Testis (tissue), 2 donors: ENCODE measurements around the gene ABHD16A.

Experiments
- CTCF ChIP-seq, 3 experiments: fragments of 450-650 bp in 2 of 3; fragments of 200-600 bp in 1 of 3; sonication (generic) in 1 of 3; IDR thresholded peaks; one replicate each; pipeline ENCODE4 v1.5.1; 2016 to 2019; ENCODE audit warnings: antibody characterized with exemption in 3 of 3, mild to moderate bottlenecking in 2 of 3, moderate library complexity in 1 of 3
- POLR2A ChIP-seq: fragments of 450-650 bp; IDR thresholded peaks from one replicate; pipeline ENCODE4 v1.6.1; 2017; ENCODE audit warnings: antibody characterized with exemption, mild to moderate bottlenecking, moderate library complexity

DNA sequence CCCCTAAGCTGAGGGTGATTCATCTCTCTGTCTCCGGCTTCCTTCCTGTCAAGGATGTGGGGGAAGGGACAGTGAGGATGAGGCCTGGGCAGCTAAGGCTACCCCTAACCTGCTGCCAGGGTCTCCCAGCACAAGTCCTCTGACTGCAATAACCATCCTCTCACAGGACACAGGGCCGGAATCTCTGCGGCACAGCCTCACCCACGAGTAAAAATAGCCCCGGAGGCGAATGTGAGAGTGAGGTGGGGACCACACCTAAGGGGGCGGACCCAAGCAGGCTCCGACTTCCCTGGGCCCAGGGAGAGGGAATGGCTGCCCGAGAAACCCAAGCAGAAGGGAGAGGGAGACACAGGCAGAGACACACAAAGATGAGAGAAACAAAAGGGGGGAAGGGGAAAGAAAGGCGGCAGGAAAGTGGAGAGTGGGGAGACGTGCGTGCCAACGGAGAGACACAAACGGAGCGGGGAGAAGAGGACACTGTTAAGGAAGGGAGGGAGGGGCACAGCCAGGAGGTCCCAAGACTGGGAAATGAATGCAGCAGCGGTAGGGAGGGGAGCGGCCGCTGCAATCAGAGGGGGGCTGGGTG is 31.8 kb upstream of the ABHD16A start:
- TF ChIP-seq CTCF (IDR thresholded peaks at IDR 0.05) (no peak), POLR2A (no peak)
